Body of pancreas (tissue), 4 donors: Measurements from ENCODE around the gene TUBGCP6. TPM values are rescaled to one million over a fixed set of nuclear protein-coding genes. Genes with fewer than 3 reads are reported as not detected.

Experiments used
- ATAC-seq: fragments of 150-250 bp; one replicate; pipeline ENCODE4 v1.9.1; 2016
- DNase-seq, 4 donors: peaks; one replicate each; pipeline ENCODE4 v3.0.0-alpha.2; 2019
- H3K27ac ChIP-seq, 4 donors: fragments of 200-600 bp; sonication (generic); 1 replicate in 3 of 4; 2 replicates in 1 of 4; pipeline versions ENCODE4 v1.5.1 to v1.6.1; 2016 to 2019; ENCODE audit warnings: mild to moderate bottlenecking in 1 of 4, mixed read lengths in 1 of 4, moderate library complexity in 1 of 4
- H3K27me3 ChIP-seq, 2 donors: fragments of 200-600 bp; sonication (generic); one replicate each; pipeline ENCODE4 v1.6.0; 2016; ENCODE audit warnings: mild to moderate bottlenecking in 1 of 2
- H3K36me3 ChIP-seq, 2 donors: fragments of 200-600 bp; sonication (generic); replicated peaks in 1 of 2; 2 replicates each; pipeline ENCODE4 v1.5.1; 2016; ENCODE audit warnings: low read depth in 2 of 2; ENCODE audit not compliant: insufficient read depth in 1 of 2
- H3K4me1 ChIP-seq: fragments of 200-600 bp; sonication (generic); one replicate; pipeline ENCODE4 v1.6.0; 2016
- H3K4me3 ChIP-seq, 2 donors: fragments of 200-600 bp; sonication (generic); 1 replicate in 1 of 2; 2 replicates in 1 of 2; pipeline ENCODE4 v1.5.1; 2016 to 2019
- H3K9me3 ChIP-seq, 3 donors: fragments of 200-600 bp; sonication (generic); 1 replicate in 2 of 3; 2 replicates in 1 of 3; pipeline ENCODE4 v1.5.1; 2016
- POLR2A ChIP-seq, 3 donors: fragments of 450-650 bp; IDR thresholded peaks; one replicate each; pipeline ENCODE4 v1.6.1; 2016; ENCODE audit warnings: antibody characterized with exemption in 3 of 3, mild to moderate bottlenecking in 2 of 3
- WGBS, 2 donors: methylation state at CpG; one replicate each; pipeline ENCODE4 v1.1.5; 2017; 5-methylcytosine and 5-hydroxymethylcytosine counted together
- intact Hi-C: fragments of 100-400 bp; cut with DNase I; formaldehyde crosslinking; loops from one replicate; pipeline ENCODE4 v1.15.1; 2023
- total RNA-seq, 2 donors: library from RNA; depleted of rRNA; stranded (reverse); fragments of >200 nt; gene quantifications; one replicate each; pipeline ENCODE4 v1.1.0, GENCODE V29; 2016
- TF ChIP-seq, protein P1 (sequence below), 7 experiments: fragments of 450-650 bp in 4 of 7; fragments of 200-600 bp in 3 of 7; sonication (generic) in 3 of 7; IDR thresholded peaks; one replicate each; pipeline ENCODE4 v1.5.1; 2016 to 2019; ENCODE audit warnings: antibody characterized with exemption in 7 of 7

The TUBGCP6 gene
- total RNA-seq, 2 donors from 2014 or later: 61.2 to 121 TPM

DNA sequence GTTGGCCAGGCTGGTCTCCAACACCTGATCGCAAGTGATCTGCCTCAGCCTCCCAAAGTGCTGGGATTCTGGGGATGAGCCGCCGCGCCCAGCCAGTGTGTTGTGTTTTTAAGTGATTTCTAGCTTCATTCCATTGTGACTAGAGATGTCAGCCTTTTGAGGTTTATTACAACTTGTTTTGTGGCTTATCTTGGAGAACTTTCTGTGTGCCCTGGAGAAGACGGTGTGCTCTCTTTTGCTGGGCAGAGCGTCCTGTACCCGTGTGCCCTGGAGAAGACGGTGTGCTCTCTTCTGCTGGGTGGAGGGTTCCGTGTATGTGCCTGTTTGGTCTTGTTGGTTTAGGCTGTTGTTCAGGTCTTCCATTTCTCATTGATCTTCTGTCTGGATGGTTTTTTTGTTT lies 31.6 kb downstream of the TUBGCP6 start:
- H3K4me3 ChIP-seq: no peak overlapping the region
- DNase-seq (no peak), ATAC-seq (no peak)
- H3K27ac ChIP-seq: no peak overlapping the region
- WGBS, 2 donors: 96 to 97% methylated on average over 9 of the region's 9 CpGs
- no peaks in the 10 kb centered on the region for H3K9me3 ChIP-seq
- no peaks in the 10 kb centered on the region for H3K27me3 ChIP-seq
- peaks cover 1% of the 10 kb centered on the region for H3K4me1 ChIP-seq
- intact Hi-C loops: no loop called here
- TF ChIP-seq POLR2A (IDR thresholded peaks at IDR 0.05): no peak
- TF ChIP-seq, protein P1, sequence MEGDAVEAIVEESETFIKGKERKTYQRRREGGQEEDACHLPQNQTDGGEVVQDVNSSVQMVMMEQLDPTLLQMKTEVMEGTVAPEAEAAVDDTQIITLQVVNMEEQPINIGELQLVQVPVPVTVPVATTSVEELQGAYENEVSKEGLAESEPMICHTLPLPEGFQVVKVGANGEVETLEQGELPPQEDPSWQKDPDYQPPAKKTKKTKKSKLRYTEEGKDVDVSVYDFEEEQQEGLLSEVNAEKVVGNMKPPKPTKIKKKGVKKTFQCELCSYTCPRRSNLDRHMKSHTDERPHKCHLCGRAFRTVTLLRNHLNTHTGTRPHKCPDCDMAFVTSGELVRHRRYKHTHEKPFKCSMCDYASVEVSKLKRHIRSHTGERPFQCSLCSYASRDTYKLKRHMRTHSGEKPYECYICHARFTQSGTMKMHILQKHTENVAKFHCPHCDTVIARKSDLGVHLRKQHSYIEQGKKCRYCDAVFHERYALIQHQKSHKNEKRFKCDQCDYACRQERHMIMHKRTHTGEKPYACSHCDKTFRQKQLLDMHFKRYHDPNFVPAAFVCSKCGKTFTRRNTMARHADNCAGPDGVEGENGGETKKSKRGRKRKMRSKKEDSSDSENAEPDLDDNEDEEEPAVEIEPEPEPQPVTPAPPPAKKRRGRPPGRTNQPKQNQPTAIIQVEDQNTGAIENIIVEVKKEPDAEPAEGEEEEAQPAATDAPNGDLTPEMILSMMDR (IDR thresholded peaks at IDR 0.05): no peak
- H3K36me3 ChIP-seq: peaks cover 7 to 37% of the 10 kb centered on the region in 2 donors

DNA sequence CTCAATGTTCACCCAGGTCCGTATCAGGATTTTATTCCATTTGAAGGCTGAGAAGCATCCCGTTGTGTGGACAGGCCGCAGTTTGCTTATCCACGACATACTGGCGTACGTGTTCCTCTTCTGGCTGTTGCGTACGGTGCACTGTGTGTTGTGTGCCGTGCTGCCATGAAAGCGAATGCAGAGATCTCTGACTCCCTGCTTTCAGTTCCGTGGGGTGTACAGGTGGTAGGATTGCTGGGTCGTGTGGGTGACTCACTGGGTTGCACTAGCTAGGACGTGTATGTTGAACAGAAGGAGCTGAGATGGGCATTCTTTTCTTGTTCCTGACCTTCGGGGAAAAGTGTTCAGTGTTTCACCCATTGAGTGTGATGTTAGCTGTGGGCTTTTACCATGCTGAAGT lies 33.7 kb downstream of the TUBGCP6 start:
- no peak overlapping the region for H3K4me3 ChIP-seq
- WGBS, 2 donors: 85 to 90% methylated on average over 14 of the region's 14 CpGs

DNA sequence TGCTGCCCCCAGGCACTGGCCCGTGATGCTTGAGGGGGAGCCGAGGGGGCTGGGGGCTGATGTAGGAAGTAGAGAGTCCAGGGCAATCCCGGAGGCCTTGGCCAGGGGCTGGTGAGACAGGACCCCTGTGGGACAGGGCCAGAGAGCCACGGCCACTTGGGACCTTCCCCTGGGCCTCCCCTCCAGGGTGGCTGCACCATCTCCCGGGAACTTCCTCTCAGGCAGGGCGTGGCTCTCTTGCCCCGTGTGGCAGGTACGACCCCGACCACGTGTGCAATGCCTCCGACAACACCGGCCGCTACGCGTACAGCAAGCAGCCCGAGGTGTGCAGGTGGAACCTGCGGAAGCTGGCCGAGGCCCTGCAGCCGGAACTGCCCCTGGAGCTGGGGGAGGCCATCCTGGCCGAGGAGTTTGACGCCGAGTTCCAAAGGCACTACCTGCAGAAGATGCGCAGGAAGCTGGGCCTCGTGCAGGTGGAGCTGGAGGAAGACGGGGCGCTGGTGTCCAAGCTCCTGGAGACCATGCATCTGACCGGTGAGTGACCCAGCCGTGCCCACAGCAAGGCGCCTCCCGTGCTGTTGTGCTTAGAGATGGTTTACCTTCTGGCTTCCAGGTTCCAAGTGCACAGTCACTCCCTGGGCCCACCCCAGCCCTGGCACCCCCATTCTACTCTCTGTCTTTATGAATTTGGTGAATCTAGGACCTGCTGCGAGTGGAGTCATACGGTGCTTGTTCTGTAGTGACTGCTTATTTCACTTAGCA lies 34.3 kb downstream of the TUBGCP6 start:
- ATAC-seq (no peak), DNase-seq (peak in 1 of 4 donors; percentile 11)
- 78 to 86% methylated on average over 18 to 31 of the region's 32 CpGs for WGBS, 2 donors
- Histone ChIP-seq H3K27ac (no peak overlapping the region), H3K27me3 (no peaks in the 10 kb centered on the region), H3K4me3 (no peak overlapping the region), H3K36me3 (peaks cover 0 to 12% of the 10 kb centered on the region in 2 donors), H3K4me1 (no peaks in the 10 kb centered on the region), H3K9me3 (no peaks in the 10 kb centered on the region)
- intact Hi-C loops: no loop called here
- TF ChIP-seq, protein P1 (IDR thresholded peaks at IDR 0.05): no peak
- TF ChIP-seq POLR2A (IDR thresholded peaks at IDR 0.05): no peak

More for the DNA sequence above, 33.7 kb downstream of the TUBGCP6 start:
- H3K9me3 ChIP-seq: no peaks in the 10 kb centered on the region
- ATAC-seq (no peak), DNase-seq (no peak)
- H3K27me3 ChIP-seq: no peaks in the 10 kb centered on the region
- intact Hi-C loops: no loop called here
- H3K27ac ChIP-seq: no peak overlapping the region
- H3K36me3 ChIP-seq: peaks cover under 1 to 18% of the 10 kb centered on the region in 2 donors
- H3K4me1 ChIP-seq: no peaks in the 10 kb centered on the region
- TF ChIP-seq, protein P1 (IDR thresholded peaks at IDR 0.05): no peak
- TF ChIP-seq POLR2A (IDR thresholded peaks at IDR 0.05): no peak

DNA sequence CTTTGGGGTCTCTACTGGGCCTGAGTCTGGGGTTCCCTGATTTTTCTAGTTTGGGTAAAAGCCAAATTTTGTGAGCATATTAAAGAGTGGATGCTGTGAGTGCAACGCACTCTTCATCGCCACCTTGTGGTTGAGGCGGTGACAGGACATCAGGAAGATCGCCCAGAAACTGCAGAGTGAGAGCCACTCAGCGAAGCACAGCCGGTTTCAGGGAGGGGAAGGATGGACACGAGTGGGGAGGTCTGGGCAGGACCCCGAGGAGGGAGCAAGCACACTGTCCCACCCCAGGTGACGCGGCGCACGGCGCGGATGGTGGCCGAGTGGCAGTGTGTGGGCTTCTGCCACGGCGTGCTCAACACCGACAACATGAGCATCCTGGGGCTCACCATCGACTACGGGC lies 34.9 kb downstream of the TUBGCP6 start:
- DNase-seq (peak; percentile 75 to 82 (median 78)), ATAC-seq (peak; percentile 61)
- Histone ChIP-seq H3K4me3 (no peak overlapping the region), H3K27me3 (no peaks in the 10 kb centered on the region), H3K27ac (no peak overlapping the region), H3K9me3 (no peaks in the 10 kb centered on the region), H3K36me3 (peaks cover 0 to 12% of the 10 kb centered on the region in 2 donors), H3K4me1 (no peaks in the 10 kb centered on the region)
- 30 to 62% methylated on average over 10 to 20 of the region's 20 CpGs for WGBS, 2 donors
- intact Hi-C loops: loop anchor here (5.0 kb wide), 1 partner anchor 58 kb away; no protein-coding TSS in a partner anchor
- TF ChIP-seq, protein P1 (IDR thresholded peaks at IDR 0.05): peak; percentile 69 to 90 (median 84)
- no peak for TF ChIP-seq POLR2A (IDR thresholded peaks at IDR 0.05)
